Kidney tubule cell (primary cell): Measurements from ENCODE around the gene ENTPD3.
"Not testable (repeated sequence)": the region's sequence is repeated elsewhere in the genome, so short reads cannot be mapped to it uniquely, and the experiment has no call there.

Source experiments
- DNase-seq: peaks from one replicate; pipeline ENCODE4 v3.0.0-alpha.2; 2018; ENCODE audit warnings: low spot score

ENTPD3 gene

DNA sequence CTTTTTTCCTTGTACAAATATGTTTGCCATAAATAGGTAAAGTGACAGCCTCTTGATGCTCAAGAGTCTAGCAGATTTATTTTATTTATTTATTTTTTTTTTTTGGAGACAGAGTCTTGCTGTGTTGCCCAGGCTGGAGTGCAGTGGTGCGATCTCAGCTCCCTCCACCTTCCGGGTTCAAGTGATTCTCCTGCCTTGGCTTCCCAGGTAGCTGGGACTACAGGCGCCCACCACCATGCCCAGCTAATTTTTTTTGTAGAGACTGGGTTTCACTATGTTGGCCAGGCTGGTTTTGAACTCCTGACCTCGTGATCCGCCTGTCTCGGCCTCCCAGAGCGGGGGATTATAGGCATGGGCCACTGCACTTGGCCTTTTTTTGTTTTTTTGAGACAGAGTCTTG, 75.9 kb downstream of the ENTPD3 start:
- not testable (repeated sequence) for DNase-seq

- DNase-seq, result no peak
Measured at GRCh38 chr3:40463579-40463978, 76.6 kb downstream of the ENTPD3 start.

DNA sequence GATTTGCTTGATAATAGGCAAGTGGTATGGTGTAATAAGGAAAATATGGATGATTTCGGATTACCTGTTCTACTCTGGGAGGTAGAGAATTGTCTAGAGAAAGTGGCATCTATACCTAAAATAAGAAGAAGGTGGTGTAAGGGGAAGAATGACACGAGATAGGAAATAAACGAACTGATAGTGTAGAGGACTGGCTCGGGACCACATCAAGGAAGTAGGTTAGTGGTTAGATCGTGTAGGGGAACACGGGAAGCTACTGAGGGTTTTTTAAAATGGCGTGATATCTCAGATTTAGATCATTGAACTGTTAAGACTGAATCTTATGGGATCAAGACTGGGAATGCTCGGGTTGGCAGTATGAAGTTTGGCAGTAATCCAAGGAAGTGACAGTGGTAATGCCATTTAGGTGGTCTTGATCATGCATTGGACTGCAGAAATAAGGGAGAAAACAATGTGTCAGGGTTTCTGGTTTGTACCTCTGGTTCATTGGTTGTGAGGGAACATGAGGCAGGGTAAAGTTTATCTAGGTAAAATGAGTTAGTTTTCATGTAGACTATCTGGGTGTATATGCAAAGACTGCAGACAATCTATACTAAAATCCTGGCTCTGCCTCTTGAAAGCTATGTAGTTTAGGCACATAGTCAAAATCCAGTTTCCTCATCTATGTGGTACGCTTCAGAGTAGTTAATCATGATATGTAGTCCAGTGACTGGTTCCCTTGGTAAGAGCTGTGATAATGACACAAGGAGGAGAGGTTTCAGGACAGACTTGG, 77.5 kb downstream of the ENTPD3 start:
- DNase-seq, result no peak

GRCh38 chr3:40465111-40465407, 78.1 kb downstream of the ENTPD3 start:
- no peak for DNase-seq

- DNase-seq, result no peak
Measured at GRCh38 chr3:40465456-40465855, 78.5 kb downstream of the ENTPD3 start.

GRCh38 chr3:40468018-40468417, 81.0 kb downstream of the ENTPD3 start:
- no peak for DNase-seq

DNA sequence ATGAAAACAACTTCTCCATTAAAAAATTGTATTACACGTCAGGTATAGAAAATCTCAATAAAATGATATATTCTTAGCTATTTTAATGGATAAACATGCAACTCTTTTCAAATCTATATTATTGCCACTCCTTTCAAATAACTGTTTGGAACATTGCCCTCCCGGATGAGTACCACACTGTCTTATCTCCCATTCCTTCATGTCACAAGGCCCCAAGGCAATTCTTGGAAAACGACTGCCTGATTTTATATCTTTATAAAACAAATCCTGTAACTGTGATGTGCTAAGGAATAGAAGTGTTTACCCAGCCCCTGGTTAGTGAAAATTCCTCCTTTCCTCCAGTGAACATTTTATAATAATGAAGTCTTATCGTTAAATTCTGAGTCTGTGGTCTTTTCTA, 83.7 kb downstream of the ENTPD3 start:
- DNase-seq, result no peak

- peak; percentile 76 for DNase-seq
Measured at GRCh38 chr3:40476478-40477470, 89.8 kb downstream of the ENTPD3 start, which contains the start of gene ZNF619. TSS of gene ZNF619 (plus strand) at chr3:40477122. CDS start at chr3:40477980, 858 bp downstream.

DNA sequence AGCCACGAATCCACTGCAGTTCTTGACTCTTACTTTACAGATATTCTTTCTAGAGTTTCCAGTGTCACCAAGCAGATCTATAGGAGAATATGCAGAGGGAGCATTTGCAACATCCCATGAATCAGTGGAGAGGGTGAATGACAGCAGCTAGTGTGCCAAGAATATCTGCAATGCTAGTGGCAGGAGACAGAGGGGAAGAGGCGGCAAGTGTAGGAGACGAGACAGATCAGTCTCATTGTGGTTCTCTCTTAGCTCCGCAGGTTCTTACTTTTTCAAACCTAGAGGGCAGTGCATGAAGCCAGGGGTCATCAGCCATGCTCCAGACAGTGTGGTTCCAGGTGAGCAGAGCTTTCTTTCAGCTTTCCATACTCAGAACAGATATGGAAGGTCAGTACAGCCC, 90.7 kb downstream of the ENTPD3 start:
- no peak for DNase-seq
